HG02852 (cell line): ENCODE data around the gene IPO7.

ENCODE experiments used
- ATAC-seq: cut with Tn5 transposase; IDR thresholded peaks from one replicate; pipeline ENCODE4 v1.9.1; 2021; ENCODE audit warnings: mild to moderate bottlenecking, moderate library complexity; ENCODE audit not compliant: unreplicated experiment

Gene IPO7

DNA sequence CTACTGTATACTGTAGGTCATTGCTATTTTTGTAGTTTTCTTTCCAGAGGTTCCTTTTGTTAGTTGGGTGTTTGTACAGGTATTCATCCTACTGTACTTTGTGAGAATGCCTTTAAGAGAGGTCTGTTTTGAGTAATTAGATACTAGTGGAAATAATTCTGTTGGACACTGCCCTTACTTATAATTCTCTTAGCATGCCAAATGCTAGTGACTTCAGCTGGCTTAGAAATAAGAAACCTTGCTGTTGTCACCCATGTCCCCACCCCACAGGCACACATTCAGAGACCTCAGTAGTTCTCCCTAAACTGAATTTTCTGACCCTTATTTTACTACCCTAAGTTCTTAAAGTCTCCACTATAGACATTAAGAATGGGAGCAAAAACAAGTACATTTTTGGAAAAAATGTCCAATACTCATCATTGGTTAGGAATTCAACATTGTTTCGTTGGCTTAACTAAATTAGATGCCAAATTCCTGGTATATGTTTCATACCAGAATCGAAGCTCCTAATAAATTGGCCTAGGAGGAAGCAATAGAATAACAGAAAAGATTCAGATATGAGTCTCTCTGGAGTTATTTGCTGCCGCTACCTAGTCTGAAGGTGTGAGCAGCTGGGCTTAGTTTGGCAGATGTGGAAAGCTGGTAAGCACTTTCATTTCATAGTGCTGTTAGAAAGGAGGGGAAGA lies 104.8 kb downstream of the IPO7 start:
- ATAC-seq, result no peak

DNA sequence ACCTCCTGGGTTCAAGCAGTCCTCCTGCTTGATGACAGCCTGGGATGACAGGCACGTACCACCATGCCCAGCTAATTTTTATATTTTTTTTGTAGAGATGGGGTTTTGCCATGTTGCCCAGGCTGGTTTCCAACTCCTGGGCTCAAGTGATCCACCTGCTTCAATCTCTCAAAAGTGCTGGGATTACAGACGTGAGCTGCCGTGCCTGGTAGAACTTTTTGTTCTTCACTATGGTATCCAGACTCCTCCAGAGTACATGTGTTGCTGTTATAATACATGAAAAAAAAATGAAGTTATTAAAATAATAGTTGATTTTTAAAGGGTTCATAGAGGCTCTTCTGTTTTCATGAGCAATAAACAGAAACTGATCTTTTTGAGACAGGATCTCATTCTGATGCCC lies 105.9 kb downstream of the IPO7 start:
- ATAC-seq, result no peak

DNA sequence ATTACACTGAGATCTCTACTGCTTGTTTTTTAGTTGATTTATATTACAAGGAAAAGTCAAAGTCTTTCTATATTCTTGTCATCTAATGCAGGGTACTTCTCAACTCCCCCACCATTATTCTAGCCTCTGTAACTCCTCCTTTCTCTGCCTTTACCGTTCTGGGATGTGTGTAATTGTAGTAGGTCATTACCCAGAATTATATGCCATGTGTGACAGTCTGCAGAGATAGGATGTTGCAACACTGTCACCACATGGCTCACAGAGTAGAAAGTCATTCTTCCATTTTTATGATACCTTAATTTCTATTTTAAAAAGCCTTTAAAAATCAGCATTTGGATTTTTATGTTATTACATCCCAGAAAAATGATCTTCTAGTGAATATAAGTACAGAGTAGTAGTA lies 109.0 kb downstream of the IPO7 start:
- no peak for ATAC-seq

DNA sequence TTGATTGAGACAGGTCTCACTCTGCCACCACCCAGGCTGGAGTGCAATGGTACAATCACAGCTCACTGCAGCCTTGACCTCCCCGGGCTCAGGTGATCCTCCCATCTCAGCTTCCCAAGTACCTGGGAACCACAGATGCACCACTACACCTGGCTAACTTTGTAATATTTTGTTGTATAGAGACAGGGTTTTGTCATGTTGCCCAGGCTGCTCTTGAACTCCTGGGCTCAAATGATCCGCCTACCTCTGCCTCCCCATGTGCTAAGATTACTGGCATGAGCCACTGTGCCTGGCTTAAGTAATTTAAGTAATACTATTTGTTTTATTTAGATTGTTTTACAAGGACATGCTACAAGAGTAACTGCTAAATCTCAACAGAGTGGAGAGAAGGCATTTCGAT lies 109.9 kb downstream of the IPO7 start:
- no peak for ATAC-seq

DNA sequence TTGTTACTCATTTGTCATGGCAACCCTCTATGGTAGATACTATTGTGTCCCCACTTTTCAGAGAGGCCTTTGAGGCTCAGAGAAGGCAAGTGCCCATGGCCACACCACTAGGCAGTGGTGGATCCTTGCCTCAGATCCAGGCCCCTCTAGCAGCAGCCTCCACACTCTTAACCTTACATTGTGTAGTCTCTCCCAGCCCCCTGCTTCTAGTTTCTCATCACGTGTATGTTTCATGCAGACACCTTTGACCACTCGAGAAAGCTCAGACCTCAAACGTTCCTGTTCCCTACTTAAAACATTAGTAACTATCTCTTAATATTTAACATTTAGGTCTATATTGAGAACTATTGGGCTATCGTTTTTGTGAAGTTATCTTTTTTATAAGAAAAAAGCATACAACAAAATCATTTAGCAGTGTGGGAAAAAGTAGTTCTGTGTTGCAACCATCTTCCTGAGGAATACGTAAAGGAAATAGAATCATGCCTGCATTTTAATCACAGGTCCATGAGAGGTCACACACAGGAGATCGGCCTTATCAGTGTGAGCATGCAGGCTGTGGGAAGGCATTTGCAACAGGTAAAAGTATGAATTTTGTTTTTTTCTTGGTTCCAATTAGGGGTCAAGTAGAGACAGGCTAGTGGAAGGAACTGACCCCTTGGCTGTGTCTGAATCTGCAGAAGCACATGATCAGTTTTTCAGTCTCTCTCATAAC lies 111.5 kb downstream of the IPO7 start:
- no peak for ATAC-seq
